ENCODE results near the gene ARL15.

The ARL15 gene

GRCh38 chr5:54084696-54085095 is 225.7 kb downstream of the ARL15 start:
- Histone ChIP-seq H3K36me3 (no peaks in the 10 kb centered on the region), H3K27me3 (no peaks in the 10 kb centered on the region), H3K9me3 (no peaks in the 10 kb centered on the region), H3K27ac (no peak overlapping the region), H3K4me3 (ENCODE audit: low read depth in 1 of 2, low read length in 1 of 2) (no peak overlapping the region), H3K4me1 (ENCODE audit: control insufficient read depth in 1 of 2, insufficient read depth in 1 of 2, low read depth in 1 of 2, low read length in 1 of 2) (no peaks in the 10 kb centered on the region)
- TF ChIP-seq CTCF (IDR thresholded peaks at IDR 0.05), result no peak

GRCh38 chr5:54083851-54084250 is 226.5 kb downstream of the ARL15 start:
- Histone ChIP-seq H3K27ac (no peak overlapping the region), H3K9me3 (no peaks in the 10 kb centered on the region), H3K4me1 (ENCODE audit: control insufficient read depth in 1 of 2, insufficient read depth in 1 of 2, low read depth in 1 of 2, low read length in 1 of 2) (no peaks in the 10 kb centered on the region), H3K36me3 (no peaks in the 10 kb centered on the region), H3K4me3 (ENCODE audit: low read depth in 1 of 2, low read length in 1 of 2) (no peak overlapping the region), H3K27me3 (no peaks in the 10 kb centered on the region)
- no peak for TF ChIP-seq CTCF (IDR thresholded peaks at IDR 0.05)

GRCh38 chr5:54083245-54083644 is 227.1 kb downstream of the ARL15 start:
- TF ChIP-seq CTCF (IDR thresholded peaks at IDR 0.05), result no peak
- H3K36me3 ChIP-seq, result no peaks in the 10 kb centered on the region
- no peaks in the 10 kb centered on the region for H3K4me1 ChIP-seq (ENCODE audit: control insufficient read depth in 1 of 2, insufficient read depth in 1 of 2, low read depth in 1 of 2, low read length in 1 of 2)

GRCh38 chr5:54081415-54081814 is 229.0 kb downstream of the ARL15 start:
- H3K27ac ChIP-seq, result no peak overlapping the region
- no peak overlapping the region for H3K4me3 ChIP-seq (ENCODE audit: low read depth in 1 of 2, low read length in 1 of 2)
- H3K9me3 ChIP-seq, result no peaks in the 10 kb centered on the region
- no peak for TF ChIP-seq CTCF (IDR thresholded peaks at IDR 0.05)
- no peaks in the 10 kb centered on the region for H3K27me3 ChIP-seq
- H3K4me1 ChIP-seq (ENCODE audit: control insufficient read depth in 1 of 2, insufficient read depth in 1 of 2, low read depth in 1 of 2, low read length in 1 of 2), result no peaks in the 10 kb centered on the region
- no peaks in the 10 kb centered on the region for H3K36me3 ChIP-seq

More at GRCh38 chr5:54083245-54083644, 227.1 kb downstream of the ARL15 start:
- H3K27me3 ChIP-seq, result no peaks in the 10 kb centered on the region
- H3K9me3 ChIP-seq, result no peaks in the 10 kb centered on the region
- H3K4me3 ChIP-seq (ENCODE audit: low read depth in 1 of 2, low read length in 1 of 2), result no peak overlapping the region
- no peak overlapping the region for H3K27ac ChIP-seq

- Histone ChIP-seq H3K9me3 (no peaks in the 10 kb centered on the region), H3K27me3 (no peaks in the 10 kb centered on the region), H3K36me3 (no peaks in the 10 kb centered on the region), H3K4me1 (ENCODE audit: control insufficient read depth in 1 of 2, insufficient read depth in 1 of 2, low read depth in 1 of 2, low read length in 1 of 2) (no peaks in the 10 kb centered on the region), H3K27ac (no peak overlapping the region), H3K4me3 (ENCODE audit: low read depth in 1 of 2, low read length in 1 of 2) (no peak overlapping the region)
- no peak for TF ChIP-seq CTCF (IDR thresholded peaks at IDR 0.05)
These were observed 229.5 kb downstream of the ARL15 start for GRCh38 chr5:54080831-54081230.

GRCh38 chr5:54073735-54074134 is 236.6 kb downstream of the ARL15 start:
- Histone ChIP-seq H3K27ac (no peak overlapping the region), H3K9me3 (no peaks in the 10 kb centered on the region), H3K4me3 (ENCODE audit: low read depth in 1 of 2, low read length in 1 of 2) (no peak overlapping the region), H3K36me3 (no peaks in the 10 kb centered on the region), H3K27me3 (no peaks in the 10 kb centered on the region), H3K4me1 (ENCODE audit: control insufficient read depth in 1 of 2, insufficient read depth in 1 of 2, low read depth in 1 of 2, low read length in 1 of 2) (no peaks in the 10 kb centered on the region)
- no peak for TF ChIP-seq CTCF (IDR thresholded peaks at IDR 0.05)

All from neutrophil (primary cell).